Measurements from ENCODE around the gene ULK4.
"Not testable (repeated sequence)": the region's sequence is repeated elsewhere in the genome, so short reads cannot be mapped to it uniquely, and the experiment has no call there.

ULK4 gene

DNA sequence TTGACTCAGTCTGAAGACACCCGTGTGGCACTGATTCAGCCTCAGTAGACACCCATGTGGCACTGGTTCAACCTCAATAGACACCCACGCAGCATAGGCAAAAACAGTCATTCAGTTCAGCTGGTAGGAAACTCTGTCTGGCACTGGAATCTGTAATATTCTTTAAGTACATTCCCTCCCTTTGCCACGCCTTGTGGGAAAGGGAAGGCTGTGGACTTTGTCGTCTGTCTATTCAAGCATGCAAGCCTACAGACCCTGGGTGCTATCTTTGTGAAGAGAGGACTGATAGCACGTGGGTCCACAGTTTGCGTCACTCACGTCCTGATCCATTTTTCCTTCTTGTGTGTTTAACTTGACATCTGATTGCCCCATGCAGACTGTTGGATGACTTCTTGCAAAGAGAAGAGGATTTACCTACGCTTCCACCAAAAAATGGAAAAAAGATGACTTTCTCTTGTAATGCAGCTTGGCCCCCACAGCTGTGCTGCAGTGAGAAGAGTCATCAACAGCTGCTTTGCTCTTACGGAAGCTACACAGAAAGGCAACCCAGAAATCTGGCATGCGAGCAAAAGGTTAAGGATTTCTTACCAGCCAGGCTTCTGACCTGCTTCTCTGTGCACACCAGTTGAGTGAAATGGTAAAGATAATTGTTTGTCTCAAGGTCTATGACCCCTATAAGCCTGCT lies 278.1 kb downstream of the ULK4 start:
- no peak for ATAC-seq

GRCh38 chr3:41682996-41683395 lies 278.9 kb downstream of the ULK4 start:
- ATAC-seq = no peak

GRCh38 chr3:41682382-41682781 lies 279.5 kb downstream of the ULK4 start:
- ATAC-seq = no peak

DNA sequence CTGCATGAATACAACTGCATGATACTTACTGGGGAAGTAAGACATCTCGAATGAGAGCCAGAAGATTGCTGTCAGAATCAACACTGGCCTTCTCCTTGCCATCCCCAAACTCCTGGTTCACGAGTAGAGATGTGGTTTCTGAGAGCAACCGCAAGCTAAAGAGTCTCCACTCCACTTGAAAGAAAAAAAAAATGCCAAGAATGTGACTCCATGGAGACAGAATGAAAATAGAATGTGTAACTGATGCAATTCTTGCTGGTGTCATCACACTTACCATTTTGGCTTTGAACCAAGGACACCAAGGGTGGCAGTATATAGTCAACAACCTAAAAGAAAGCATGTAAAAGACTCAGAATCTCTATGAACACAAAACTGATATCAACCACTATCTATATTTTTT lies 280.4 kb downstream of the ULK4 start:
- ATAC-seq = no peak

DNA sequence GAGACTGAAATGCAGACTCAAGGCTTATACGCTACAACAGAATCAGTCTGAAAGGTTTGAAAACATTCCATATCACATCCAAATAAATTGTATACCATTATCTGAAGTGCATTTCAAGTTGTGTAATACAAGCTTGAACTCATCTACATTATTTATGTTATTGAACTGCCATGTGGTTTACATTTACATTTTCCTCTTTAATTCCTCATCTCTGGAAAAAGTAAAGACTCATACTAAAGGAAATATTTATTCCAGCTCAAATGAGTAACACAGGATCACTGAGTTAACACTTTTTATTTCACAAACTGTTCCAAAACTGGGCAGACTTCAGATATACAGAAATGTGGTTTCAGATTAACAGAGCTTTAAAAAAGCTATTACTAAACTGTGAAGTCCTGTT lies 282.5 kb downstream of the ULK4 start:
- no peak for ATAC-seq

DNA sequence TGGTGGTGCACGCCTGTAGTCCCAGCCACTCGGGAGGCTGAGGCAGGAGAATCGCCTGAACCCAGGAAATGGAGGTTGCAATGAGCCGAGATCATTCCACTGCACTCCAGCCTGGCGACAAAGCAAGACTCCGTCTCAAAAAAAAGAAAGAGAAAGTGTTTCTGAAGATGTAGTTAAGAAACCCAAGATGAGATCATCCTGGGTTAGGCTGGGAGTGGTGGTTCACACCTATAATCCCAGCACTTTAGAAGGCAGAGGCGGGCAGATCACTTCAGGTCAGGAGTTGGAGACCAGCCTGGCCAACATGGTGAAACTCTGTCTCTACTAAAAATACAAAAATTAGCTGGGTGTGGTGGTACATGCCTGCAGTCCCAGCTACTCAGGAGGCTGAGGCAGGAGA lies 286.8 kb downstream of the ULK4 start:
- not testable (repeated sequence) for ATAC-seq

DNA sequence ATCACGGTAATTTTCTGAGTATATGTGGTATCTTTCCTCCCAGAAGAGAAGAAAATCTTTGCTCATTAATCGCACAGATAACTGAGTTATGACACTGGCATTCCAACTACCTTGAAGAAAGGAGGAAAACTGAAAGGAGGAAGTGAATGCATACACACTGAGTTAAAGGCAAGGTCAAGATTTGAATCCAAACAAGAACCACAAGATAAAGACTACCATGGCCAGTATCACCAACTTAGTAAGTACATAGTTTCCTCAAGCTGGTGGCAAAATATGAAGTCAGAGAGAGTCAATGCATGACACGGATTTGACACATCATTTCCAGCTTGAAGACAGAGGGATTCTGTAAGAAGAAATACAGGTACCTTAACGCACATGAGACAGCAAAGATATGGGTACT lies 287.5 kb downstream of the ULK4 start:
- ATAC-seq = no peak

DNA sequence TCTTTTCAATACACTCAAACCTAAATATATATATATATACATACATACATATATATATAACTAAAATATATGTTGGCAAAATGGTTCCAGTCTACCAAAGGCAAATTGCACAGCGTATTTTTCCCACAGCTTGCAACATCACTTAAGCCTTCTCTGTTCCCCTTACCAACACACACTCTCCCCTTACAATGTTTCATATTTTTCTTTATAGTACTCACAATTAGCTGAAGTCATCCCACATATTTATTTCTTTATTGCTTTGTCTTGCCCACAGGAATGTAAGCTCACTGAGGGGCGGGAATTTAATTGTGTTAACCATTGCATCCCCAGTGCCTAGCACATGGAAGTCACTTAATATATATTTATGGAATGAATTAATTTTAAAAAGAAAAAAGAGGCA lies 288.3 kb downstream of the ULK4 start:
- ATAC-seq = no peak

- no peak for ATAC-seq
Observed at GRCh38 chr3:41668379-41668778, 293.5 kb downstream of the ULK4 start.

- no peak for ATAC-seq
Observed at GRCh38 chr3:41662288-41662687, 299.6 kb downstream of the ULK4 start.

GRCh38 chr3:41661796-41662195 lies 300.1 kb downstream of the ULK4 start:
- ATAC-seq = no peak

DNA sequence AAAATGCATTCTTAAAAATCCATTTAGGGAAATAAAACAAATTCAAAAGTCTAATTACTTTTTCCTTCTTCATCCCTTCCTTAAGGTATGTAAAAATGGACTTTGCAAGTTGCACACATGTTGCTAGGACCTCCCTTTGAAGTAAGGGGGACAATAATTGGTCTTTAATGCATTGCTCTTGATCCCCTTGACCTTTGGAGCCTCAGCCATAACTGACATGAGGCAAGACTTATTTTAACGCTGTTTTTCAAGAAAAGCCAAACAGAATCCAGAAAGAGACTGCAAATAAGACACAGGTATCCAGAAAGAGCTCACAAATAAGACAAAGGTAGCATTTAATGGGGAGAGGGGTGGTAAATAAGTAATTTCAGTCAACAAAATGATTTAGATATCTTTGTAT lies 301.4 kb downstream of the ULK4 start:
- ATAC-seq = no peak

DNA sequence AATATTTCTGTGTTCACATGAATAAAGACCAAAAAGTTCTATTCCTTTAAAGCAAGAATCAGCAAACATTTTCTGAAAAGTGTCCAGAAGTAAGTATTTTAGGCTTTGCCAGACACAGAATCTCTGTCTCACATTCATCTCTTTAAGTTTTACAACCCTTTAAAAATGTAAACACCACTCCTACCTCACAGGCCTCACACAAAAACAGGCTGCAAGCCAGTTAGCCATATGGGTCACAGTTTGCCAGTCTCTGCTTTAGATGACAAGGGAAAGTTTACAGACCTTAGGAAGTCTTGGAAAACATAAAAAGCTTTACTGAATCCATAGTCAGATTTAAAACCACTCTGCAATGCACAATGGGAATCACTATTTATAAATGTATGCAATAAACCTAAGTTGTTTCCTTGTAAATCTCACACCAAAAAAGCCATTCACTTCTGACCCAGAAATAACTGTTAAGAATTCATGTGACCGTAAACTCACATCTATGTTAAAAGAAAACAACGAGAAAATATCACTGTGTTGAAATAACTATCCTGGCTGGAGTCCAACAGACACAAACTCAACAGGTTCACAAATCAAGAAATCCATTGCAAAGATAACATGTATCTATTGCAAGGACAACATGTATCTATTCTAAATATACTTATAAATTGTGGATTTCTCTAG lies 308.2 kb downstream of the ULK4 start:
- ATAC-seq = no peak

- ATAC-seq = no peak
Observed at GRCh38 chr3:41652931-41653330, 309.0 kb downstream of the ULK4 start.

- no peak for ATAC-seq
Observed at GRCh38 chr3:41652506-41652905, 309.4 kb downstream of the ULK4 start.

- ATAC-seq = no peak
Observed at GRCh38 chr3:41651718-41652117, 310.2 kb downstream of the ULK4 start.

- ATAC-seq = no peak
Observed at GRCh38 chr3:41650406-41650805, 311.5 kb downstream of the ULK4 start.

DNA sequence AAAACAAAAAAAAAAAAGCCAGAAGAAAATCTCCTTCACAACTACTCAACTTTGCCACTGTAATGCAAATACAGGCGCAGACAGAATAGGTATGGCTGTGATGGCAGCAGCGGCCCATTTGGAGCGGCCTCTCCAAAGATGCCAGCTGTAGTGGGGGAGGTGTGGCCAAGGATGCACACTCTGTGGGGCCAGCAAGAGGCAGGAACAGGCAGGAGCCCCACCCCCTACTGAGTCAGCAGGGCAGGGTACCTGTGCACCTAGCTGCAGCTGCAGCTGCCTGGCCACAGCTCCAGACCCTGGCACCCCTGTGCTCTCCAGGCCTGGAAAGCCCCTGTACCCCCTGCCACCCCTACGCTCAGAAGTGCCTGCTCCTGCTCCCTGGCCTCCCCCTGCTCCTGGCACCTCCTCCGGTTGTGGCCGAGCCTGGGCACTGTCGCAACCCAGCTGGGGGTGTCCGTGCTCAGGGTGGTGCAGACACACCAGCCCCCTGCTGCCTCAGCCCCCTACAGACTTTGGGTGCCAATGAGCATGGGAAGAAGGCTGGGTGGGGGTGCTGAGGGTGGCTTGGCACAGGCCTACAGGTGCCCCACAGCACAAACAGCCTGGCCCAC lies 312.7 kb downstream of the ULK4 start:
- ATAC-seq = no peak

- not testable (repeated sequence) for ATAC-seq
Observed at GRCh38 chr3:41647730-41648129, 314.2 kb downstream of the ULK4 start.

- no peak for ATAC-seq
Observed at GRCh38 chr3:41640076-41640475, 321.8 kb downstream of the ULK4 start.

DNA sequence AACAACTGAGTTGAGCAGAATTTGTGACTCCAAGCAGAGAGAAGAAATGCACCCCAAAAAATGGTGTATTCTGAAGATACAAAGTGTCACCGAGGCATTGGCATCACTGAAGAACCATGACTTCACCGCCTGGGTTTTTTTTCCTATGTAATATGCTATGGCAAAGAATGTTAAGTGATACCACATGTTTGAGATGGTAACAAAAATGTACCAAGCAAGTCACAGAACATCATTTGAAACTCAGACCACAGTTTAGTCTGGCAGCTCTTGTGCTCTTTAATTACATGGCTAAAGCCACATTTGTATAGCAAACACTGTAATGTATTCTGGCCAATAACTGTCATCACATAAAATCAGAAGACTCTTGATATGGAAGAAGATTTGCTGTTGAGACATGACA lies 323.5 kb downstream of the ULK4 start:
- no peak for ATAC-seq

GRCh38 chr3:41632700-41633099 lies 329.2 kb downstream of the ULK4 start:
- no peak for ATAC-seq

DNA sequence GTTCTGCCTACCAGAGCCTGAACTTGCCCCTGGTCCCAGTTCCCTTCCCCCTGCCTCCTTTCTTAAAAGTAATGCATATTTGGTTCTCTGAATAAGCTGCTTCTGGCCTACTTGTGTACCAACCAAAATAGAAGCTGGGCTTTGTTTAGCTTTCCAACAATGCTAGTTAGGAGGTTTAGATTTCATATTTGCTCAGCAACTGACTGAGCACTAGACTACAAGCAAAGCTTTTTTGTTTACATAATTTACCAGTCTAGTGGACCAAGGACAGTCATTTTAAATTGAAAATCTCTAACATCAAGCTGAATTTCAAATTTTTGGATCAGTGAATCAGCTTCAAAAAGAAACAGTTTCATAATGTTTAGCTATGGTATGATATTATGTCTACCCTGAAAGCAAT lies 331.2 kb downstream of the ULK4 start:
- ATAC-seq = no peak

- no peak for ATAC-seq
Observed at GRCh38 chr3:41629986-41630385, 331.9 kb downstream of the ULK4 start.

All from activated CD4-positive, CD25-positive, alpha-beta regulatory T cell treated with anti-CD3 and anti-CD28 coated beads, Interleukin-2, amount 50 U/mL, for 24 hours (primary cell).